Pancreas (tissue), 10 donors: ENCODE results near the gene NCAPH2. TPM values are rescaled to one million over a fixed set of nuclear protein-coding genes. Genes with fewer than 3 reads are reported as not detected.

ENCODE experiments used
- ATAC-seq, 4 donors: fragments of 200-7000 bp; cut with Tn5 transposase; one replicate each; pipeline versions ENCODE4 v1.8.0 to v1.9.1; 2020; ENCODE audit warnings: mild to moderate bottlenecking in 4 of 4, moderate library complexity in 4 of 4
- DNase-seq, 6 donors: peaks; one replicate each; pipeline ENCODE4 v3.0.0-alpha.2; 2020
- FAIRE-seq: peaks from 2 replicates; lab custom pipeline; 2012; peaks lifted over from hg19 to GRCh38; lab: Jason Lieb, UNC
- H3K27ac ChIP-seq, 4 donors: fragments of 200-600 bp; sonication (generic); 1 replicate in 3 of 4; 2 replicates in 1 of 4; pipeline versions ENCODE4 v1.5.0 to v1.8.0; 2020
- H3K27me3 ChIP-seq, 4 donors: fragments of 200-600 bp; one replicate each; pipeline ENCODE4 v1.8.0; 2021
- H3K36me3 ChIP-seq, 3 donors: fragments of 200-600 bp; sonication (generic) in 1 of 3; one replicate each; pipeline versions ENCODE4 v1.5.0 to v1.8.0; 2020 to 2021
- H3K4me1 ChIP-seq, 3 donors: fragments of 200-600 bp; one replicate each; pipeline ENCODE4 v1.8.0; 2021
- H3K4me3 ChIP-seq, 4 donors: fragments of 200-600 bp; sonication (generic) in 2 of 4; one replicate each; pipeline versions ENCODE4 v1.5.0 to v1.8.0; 2020 to 2021
- H3K9me3 ChIP-seq, 4 donors: fragments of 200-600 bp; one replicate each; pipeline ENCODE4 v1.8.0; 2021
- CTCF ChIP-seq, 4 donors: fragments of 200-600 bp; sonication (generic) in 3 of 4; IDR thresholded peaks; one replicate each; pipeline versions ENCODE4 v1.5.0 to v1.8.0; 2021; ENCODE audit warnings: antibody characterized with exemption in 4 of 4
- WGBS, 2 donors: extraction: QIAGEN DNeasy Blood & Tissue Kit; methylation state at CpG; one replicate each; pipeline ENCODE4 v1.1.7; 2013; 5-methylcytosine and 5-hydroxymethylcytosine counted together
- intact Hi-C, 3 donors: fragments of 100-400 bp; cut with DNase I; formaldehyde crosslinking; loops; one replicate each; pipeline versions ENCODE4 v1.11.1 to v1.14.2; 2022
- polyA plus RNA-seq, 2 donors: library from polyadenylated mRNA; stranded (reverse); fragments of 200-250 nt; gene quantifications; one replicate each; pipeline ENCODE4 v1.2.3, GENCODE V29; 2013
- total RNA-seq, 6 donors: library from RNA; stranded (reverse); fragmentation: NEBNext Ultra II Directional in 4 of 6; extraction: Animal tissue kit (Norgen Biotek cat#: 25700) in 4 of 6; gene quantifications; one replicate each; pipeline versions ENCODE4 v1.2.1 to v1.2.4, GENCODE V29; 2021 to 2023
- donor health status: healthy with polysubstance abuse.
- donor health status: DM: no; HTN: no; CAD: no; lungs with moderate emphysema.
- donor health status: DM: no; HTN: no; CAD: no.
- donor health status: control.
- donor health status: control.
- donor health status: Bipolar disorder and iron deficiency.
- donor health status: DM: yes; HTN: yes; CAD: no.
- donor health status: DM: no; HTN: no; CAD: no.
- donor health status: DM: no; HTN: no; CAD: no.
- donor health status: DM: yes; HTN: yes; CAD: no.

NCAPH2 gene
- total and polyA plus RNA-seq, 8 donors, result 15.9 to 70.1 (median 24.2) TPM

- peak overlapping the region; percentile 41 to 82 (median 80) for H3K27ac ChIP-seq
- FAIRE-seq (no peak), DNase-seq (peak; percentile 40 to 86 (median 74)), ATAC-seq (peak in 2 of 4 donors; percentile 5 to 10)
- peak overlapping the region; percentile 33 to 60 (median 54) for H3K4me3 ChIP-seq
- intact Hi-C loops, result no loop called here
- H3K27me3 ChIP-seq, result no peaks in the 10 kb centered on the region
- no peak for TF ChIP-seq CTCF (IDR thresholded peaks at IDR 0.05)
- no peaks in the 10 kb centered on the region for H3K36me3 ChIP-seq
- peaks cover 0 to 14% (median 0%) of the 10 kb centered on the region in 3 donors for H3K4me1 ChIP-seq
- H3K9me3 ChIP-seq, result no peaks in the 10 kb centered on the region
- 28% methylated on average over 35 of the region's 35 CpGs for WGBS, 2 donors
Measured at GRCh38 chr22:50482107-50483074, 25.6 kb upstream of the NCAPH2 start.

GRCh38 chr22:50483106-50483505 lies 24.9 kb upstream of the NCAPH2 start:
- ATAC-seq (no peak), FAIRE-seq (no peak), DNase-seq (peak in 2 of 6 donors; percentile 53 to 75)
- Histone ChIP-seq H3K9me3 (no peaks in the 10 kb centered on the region), H3K4me3 (peak overlapping the region in 3 of 4 donors; percentile 33 to 60 (median 57)), H3K4me1 (peaks cover 0 to 14% (median 0%) of the 10 kb centered on the region in 3 donors), H3K27ac (peak overlapping the region; percentile 10 to 82 (median 80)), H3K27me3 (no peaks in the 10 kb centered on the region), H3K36me3 (no peaks in the 10 kb centered on the region)
- intact Hi-C loops, result no loop called here
- no peak for TF ChIP-seq CTCF (IDR thresholded peaks at IDR 0.05)
- 36 to 37% methylated on average over 10 of the region's 10 CpGs for WGBS, 2 donors

GRCh38 chr22:50483556-50483955 lies 24.5 kb upstream of the NCAPH2 start:
- H3K9me3 ChIP-seq, result no peaks in the 10 kb centered on the region
- H3K4me3 ChIP-seq, result peak overlapping the region in 3 of 4 donors; percentile 33 to 60 (median 57)
- DNase-seq (peak in 2 of 6 donors; percentile 63 to 76), ATAC-seq (no peak), FAIRE-seq (no peak)
- H3K27ac ChIP-seq, result peak overlapping the region; percentile 78 to 82 (median 81)
- TF ChIP-seq CTCF (IDR thresholded peaks at IDR 0.05), result no peak
- no peaks in the 10 kb centered on the region for H3K36me3 ChIP-seq
- peaks cover 0 to 14% (median 0%) of the 10 kb centered on the region in 3 donors for H3K4me1 ChIP-seq
- 44 to 51% methylated on average over 8 of the region's 8 CpGs for WGBS, 2 donors
- intact Hi-C loops, result no loop called here
- H3K27me3 ChIP-seq, result no peaks in the 10 kb centered on the region

GRCh38 chr22:50483977-50484853 lies 23.8 kb upstream of the NCAPH2 start:
- peak overlapping the region in 3 of 4 donors; percentile 33 to 60 (median 57) for H3K4me3 ChIP-seq
- peaks cover 0 to 14% (median 0%) of the 10 kb centered on the region in 3 donors for H3K4me1 ChIP-seq
- intact Hi-C loops, result no loop called here
- no peaks in the 10 kb centered on the region for H3K27me3 ChIP-seq
- no peaks in the 10 kb centered on the region for H3K9me3 ChIP-seq
- TF ChIP-seq CTCF (IDR thresholded peaks at IDR 0.05), result no peak
- 38 to 39% methylated on average over 29 to 31 of the region's 31 CpGs for WGBS, 2 donors
- peak; percentile 59 to 77 (median 76) for ATAC-seq
- DNase-seq, result peak; percentile 78 to 93 (median 92)
- peak overlapping the region; percentile 78 to 82 (median 81) for H3K27ac ChIP-seq
- H3K36me3 ChIP-seq, result no peaks in the 10 kb centered on the region
- FAIRE-seq, result no peak
